Measurements from ENCODE around the gene SYN1.

The SYN1 gene

DNA sequence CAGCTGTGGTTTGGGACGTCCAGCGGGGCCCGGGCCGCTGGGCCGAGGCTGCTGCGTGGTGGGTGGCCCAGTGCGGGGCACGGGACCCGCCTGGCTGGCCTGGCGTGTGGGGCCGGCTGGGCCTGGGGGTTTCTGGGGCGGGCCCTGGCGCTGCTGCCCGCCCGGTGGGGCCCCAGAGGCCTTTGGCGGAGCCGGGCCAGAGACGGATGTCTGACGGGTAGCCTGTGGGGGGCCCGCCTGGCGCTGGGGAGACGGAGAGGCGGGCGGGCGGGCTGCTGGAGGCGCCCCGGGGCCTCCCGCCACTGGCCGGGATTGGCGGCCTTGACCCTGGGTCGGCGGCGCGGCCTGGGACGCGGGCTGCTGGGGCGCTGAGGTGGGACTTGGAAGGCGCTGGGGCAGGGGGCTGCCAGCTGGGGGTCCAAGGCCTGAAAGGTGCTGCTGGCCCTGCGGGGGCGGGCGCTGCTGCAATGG, 45.5 kb downstream of the SYN1 start:
- peak overlapping the region; percentile 50 for H3K4me3 ChIP-seq (ENCODE audit: low read depth, low read length)

DNA sequence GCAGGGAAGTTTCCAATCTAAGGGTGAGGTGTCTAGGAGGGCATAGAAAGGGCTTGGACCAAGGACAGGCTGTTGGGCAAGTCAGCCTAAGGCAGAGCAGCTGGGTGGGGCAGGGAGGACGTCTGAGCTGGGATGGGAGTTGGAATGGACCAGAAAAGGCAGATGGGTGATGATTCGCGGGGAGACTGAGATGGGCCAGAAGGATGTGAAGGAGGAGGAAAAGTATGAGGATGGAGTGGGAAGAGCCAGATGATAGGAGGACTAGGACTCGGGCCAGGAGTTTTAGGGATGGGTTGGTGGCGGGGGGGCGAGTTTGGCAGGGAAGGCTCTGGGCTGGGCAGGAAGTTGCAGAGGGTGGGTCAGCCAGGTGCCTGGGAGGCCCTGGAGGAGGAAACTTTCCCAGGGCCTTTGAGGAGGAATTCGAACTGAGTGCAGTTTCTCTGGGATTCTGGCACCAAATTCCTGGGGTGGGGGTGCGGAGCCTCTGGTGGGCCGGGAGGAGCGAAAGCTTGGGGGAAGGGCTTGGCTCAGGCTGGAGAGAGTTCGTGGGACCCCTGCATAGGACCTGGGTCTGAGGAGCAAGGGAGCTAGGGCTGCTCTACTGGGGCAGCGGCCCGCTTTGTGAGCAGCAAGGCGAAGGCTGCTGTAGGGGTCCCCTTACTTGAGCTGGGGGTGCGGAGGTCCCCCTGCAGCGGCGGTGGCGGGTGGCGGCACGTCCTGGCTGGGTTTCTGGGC, 46.1 kb downstream of the SYN1 start:
- peak overlapping the region; percentile 50 for H3K4me3 ChIP-seq (ENCODE audit: low read depth, low read length)

- no peak overlapping the region for H3K4me3 ChIP-seq (ENCODE audit: low read depth, low read length)
Observed at GRCh38 chrX:47572773-47573340, 46.8 kb downstream of the SYN1 start.

GRCh38 chrX:47571896-47572295, 47.8 kb downstream of the SYN1 start:
- H3K4me3 ChIP-seq (ENCODE audit: low read depth, low read length) = no peak overlapping the region

DNA sequence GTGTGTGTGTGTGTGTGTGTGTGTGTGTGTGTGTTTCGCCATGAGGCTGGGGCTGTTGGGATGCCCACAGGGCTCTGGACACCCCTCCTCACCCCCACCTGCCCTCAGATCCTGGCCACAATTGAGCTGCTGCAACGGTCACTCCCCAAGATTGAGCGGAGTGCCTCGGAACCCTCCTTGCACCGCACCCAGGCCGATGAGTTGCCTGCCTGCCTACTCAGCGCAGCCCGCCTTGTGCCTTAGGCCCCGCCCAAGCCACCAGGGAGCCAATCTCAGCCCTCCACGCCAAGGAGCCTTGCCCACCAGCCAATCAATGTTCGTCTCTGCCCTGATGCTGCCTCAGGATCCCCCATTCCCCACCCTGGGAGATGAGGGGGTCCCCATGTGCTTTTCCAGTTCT, 48.4 kb downstream of the SYN1 start:
- no peak overlapping the region for H3K4me3 ChIP-seq (ENCODE audit: low read depth, low read length)

DNA sequence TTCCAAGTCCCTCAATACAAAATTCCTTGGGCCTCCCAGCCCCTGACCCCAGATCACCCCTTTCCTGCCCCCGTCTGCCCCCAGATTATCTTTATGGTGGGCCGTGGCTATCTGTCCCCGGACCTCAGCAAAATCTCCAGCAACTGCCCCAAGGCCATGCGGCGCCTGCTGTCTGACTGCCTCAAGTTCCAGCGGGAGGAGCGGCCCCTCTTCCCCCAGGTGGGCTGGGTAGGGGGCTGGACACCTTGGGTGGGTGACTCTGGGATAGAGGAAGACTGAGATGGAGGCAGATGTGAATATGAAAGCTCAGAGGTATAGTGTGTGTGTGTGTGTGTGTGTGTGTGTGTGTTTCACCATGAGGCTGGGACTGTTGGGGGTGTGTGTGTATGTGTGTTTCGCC, 48.9 kb downstream of the SYN1 start:
- no peak overlapping the region for H3K4me3 ChIP-seq (ENCODE audit: low read depth, low read length)

- H3K4me3 ChIP-seq (ENCODE audit: low read depth, low read length) = no peak overlapping the region
Observed at GRCh38 chrX:47568656-47569295, 50.9 kb downstream of the SYN1 start.

GRCh38 chrX:47566841-47567240, 52.8 kb downstream of the SYN1 start:
- H3K4me3 ChIP-seq (ENCODE audit: low read depth, low read length) = no peak overlapping the region

DNA sequence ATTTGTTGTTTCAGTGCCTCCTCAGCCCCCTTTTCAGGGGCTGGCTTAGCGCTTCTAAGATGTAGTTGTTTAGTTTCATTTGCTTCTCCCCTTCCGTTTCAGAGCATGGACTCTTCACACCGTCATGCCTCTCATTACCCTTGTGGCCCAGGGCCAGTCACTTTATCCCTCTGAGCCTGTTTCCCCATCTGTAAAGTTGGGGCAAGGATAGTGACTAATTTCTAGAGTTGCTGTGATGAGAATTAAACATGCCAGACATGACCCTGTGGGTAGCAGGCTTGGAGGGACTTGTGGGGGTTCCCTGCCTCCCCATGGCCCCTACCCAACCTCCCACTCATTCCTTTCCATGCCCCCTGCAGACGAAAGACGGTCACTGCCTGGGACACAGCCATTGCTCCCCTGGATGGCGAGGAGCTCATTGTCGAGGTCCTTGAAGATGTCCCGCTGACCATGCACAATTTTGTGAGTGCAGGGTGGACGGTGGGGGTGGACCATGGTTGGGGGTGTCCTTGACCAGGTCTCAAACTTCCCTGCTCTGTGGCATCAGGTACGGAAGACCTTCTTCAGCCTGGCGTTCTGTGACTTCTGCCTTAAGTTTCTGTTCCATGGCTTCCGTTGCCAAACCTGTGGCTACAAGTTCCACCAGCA, 55.1 kb downstream of the SYN1 start:
- no peak overlapping the region for H3K4me3 ChIP-seq (ENCODE audit: low read depth, low read length)

GRCh38 chrX:47563801-47564315, 55.8 kb downstream of the SYN1 start:
- H3K4me3 ChIP-seq (ENCODE audit: low read depth, low read length) = no peak overlapping the region

GRCh38 chrX:47562615-47563243, 56.9 kb downstream of the SYN1 start:
- H3K4me3 ChIP-seq (ENCODE audit: low read depth, low read length) = no peak overlapping the region

DNA sequence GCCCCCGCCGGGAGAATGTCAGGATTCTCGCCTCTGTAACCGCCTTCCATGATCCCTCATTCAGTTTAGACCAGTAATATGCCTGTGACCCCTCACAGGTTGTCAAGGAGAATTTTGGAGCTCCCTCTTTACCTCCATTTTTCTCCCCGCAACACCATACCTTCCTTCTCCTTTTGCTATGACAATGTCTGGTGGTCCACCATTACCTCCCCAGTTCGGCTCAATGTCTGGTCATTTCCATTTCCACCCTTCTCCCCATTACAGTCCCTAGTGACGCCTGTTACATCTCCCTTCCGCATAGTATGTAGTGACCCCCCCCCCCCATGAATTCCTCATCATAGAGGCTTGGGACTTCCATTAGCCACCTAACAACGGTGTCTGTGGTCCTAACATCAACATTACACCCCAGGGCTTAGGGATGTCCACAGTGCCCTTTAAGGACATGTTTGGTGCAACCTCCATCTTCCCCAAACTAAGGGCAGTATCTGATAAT, 58.0 kb downstream of the SYN1 start:
- H3K4me3 ChIP-seq (ENCODE audit: low read depth, low read length) = peak overlapping the region; percentile 63

DNA sequence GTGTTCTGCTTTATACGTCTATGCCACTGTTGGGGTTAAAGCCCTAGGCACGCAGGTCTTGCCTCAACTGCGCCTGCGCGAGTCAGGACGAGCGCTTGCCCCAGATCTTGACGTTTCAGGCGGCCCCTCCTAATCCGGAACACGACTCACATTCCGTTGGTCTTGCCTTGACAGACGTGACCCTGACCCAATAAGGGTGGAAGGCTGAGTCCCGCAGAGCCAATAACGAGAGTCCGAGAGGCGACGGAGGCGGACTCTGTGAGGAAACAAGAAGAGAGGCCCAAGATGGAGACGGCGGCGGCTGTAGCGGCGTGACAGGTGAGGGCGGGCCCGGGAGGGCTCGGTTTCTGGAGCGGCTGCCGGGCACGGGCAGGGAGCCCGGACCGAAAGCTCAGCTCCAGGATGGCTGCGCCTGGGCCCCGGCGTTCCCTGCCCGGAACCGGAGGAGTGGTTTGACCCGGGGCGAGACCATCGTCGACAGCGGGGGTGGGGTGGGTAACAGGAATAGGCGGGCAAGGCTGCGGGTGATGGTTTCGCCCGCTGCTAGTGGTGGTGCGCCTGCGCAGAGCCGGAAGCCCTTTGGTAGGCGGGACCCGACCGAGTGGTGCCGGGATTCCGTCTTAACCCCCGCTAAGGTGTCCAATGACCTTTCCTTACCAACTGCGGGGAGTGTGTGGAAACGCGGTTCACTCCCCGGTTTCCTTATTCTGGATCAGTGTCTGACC, 58.6 kb downstream of the SYN1 start, which contains the start of gene ARAF:
TSS of gene ARAF (plus strand) at position 272 of the 725 bp plus-strand sequence. CDS start 1,763 bp downstream, outside the sequence.
- H3K4me3 ChIP-seq (ENCODE audit: low read depth, low read length) = peak within 1 kb of the TSS; percentile 63

DNA sequence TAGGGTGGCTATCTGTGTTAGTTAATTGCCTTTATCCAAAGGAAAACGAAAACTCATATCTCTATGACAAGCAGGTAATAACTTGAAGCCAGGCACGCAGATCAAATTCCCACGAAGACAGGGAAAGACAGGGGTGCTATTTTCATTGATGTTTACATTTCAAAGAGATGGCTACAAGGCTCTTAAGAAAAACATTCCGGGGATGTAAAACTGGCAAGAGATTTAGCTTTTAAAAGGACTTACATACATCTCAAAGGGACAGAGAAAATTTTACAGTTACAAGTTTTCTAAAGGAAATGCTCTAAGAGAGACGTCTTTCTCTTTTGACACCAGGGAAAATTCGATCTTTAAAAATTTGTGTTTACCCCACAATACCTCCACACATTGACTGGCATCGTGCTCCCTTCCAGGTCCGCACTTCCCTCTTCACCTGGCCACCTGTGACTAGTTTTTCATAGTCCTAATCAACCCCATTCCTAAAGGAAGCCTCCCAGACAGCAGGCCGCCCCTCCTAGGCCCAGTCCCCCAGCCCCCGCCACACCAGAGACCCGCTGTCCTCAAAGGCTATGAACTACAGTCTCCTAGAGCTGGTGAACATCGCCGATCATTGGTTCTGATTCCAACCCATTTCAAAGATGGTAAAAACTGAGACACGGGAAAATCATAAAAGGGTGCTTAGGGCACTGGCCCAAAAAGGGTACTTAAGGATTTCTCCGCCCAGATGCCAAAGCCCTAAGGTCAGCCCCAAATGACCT, 59.3 kb downstream of the SYN1 start:
- peak overlapping the region; percentile 30 for H3K4me3 ChIP-seq (ENCODE audit: low read depth, low read length)

DNA sequence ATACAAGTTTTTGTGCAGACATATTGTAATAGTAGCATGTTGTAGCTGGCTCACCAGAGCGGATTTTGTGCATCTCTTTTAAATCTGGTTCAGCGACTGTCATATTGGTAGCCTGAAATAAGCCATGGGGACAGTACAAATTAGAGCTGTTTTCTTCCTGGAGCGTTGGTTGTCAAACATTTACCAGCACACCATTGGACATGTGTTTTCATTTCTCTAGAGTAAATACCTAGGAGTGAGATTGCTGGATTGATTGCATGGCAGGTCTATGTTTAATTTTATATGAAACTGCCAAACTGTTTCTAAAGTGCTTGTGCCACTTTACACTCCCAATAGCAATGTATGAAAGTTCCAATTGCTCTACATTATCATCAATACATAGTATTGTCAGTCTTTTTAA, 61.2 kb downstream of the SYN1 start:
- H3K4me3 ChIP-seq (ENCODE audit: low read depth, low read length) = no peak overlapping the region

DNA sequence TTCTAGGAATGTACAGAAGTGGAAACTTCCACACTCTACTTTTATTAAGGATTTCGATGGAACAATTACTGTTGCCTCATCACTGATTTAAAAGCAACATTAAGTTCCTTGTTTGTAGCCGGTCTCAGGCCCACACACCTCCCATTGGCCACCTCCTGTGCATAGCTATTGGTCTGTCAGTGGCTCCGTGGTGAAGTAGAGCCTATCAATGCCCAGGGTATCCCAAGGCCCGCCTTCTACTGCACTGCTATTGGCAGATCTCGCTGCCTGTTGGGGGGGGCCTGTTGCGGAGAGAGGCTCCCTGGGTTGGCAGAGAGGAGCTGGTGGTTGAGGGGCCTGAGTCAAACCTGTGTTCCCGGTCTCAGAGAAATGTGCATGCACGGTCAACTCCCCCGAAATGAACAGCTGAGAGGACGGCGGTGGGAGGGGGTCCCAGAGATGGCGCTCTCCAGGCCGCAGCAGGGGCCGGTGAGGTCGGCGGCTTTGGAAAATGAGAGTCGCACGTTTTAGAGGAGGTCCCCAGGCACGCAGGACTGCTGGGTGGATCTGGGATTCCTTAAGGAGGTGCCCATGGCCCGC, 63.5 kb downstream of the SYN1 start:
- peak overlapping the region; percentile 30 for H3K4me3 ChIP-seq (ENCODE audit: low read depth, low read length)

GRCh38 chrX:47543496-47543895, 76.2 kb downstream of the SYN1 start:
- H3K4me3 ChIP-seq (ENCODE audit: low read depth, low read length) = no peak overlapping the region

- no peak overlapping the region for H3K4me3 ChIP-seq (ENCODE audit: low read depth, low read length)
Observed at GRCh38 chrX:47540754-47541538, 78.7 kb downstream of the SYN1 start.
